Fibroblast of skin of left quadriceps (primary cell): Measurements from ENCODE around the gene ALKBH4.
"Not testable (repeated sequence)": the region's sequence is repeated elsewhere in the genome, so short reads cannot be mapped to it uniquely, and the experiment has no call there.

ENCODE experiments used
- DNase-seq, 2 experiments: peaks; one replicate each; pipeline ENCODE4 v3.0.0-alpha.2; 2013; ENCODE audit warnings: low read depth in 2 of 2

Gene ALKBH4

GRCh38 chr7:102429141-102429899 lies 35.3 kb downstream of the ALKBH4 start:
- no peak for DNase-seq

GRCh38 chr7:102427019-102427405 lies 37.7 kb downstream of the ALKBH4 start:
- DNase-seq, result no peak

GRCh38 chr7:102426268-102427018 lies 38.2 kb downstream of the ALKBH4 start:
- DNase-seq, result no peak

DNA sequence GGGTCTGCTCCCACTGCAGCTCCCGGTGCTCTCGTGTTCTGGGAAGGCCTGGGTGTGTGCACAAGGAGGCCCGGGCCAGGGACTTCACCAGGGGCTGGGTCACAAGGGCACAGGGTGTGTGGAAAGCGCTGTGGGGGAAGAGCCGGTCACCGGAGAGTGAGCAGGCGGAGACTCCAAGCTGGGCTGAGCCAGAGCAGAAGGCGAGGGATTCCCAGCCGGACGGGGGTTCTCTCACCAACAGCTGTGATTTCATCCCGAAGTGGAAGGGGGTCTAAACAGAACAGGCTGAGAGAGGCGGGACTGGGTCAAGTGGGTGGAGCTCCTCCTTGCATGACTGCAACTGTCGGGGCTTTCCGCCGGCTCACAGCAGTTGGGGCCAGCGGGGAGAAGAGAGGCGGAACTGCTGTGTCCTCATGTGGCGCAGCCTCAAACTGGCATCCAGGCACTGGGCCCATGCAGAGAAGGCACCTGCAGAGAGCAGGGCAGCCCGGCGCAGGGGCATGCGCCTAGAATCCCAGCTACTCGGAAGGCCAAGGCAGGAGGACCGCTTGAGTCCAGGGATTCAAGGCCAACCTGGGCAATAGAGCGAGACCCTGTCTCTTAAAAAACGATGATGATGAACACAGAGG lies 38.9 kb downstream of the ALKBH4 start:
- no peak for DNase-seq

GRCh38 chr7:102424787-102425218 lies 39.9 kb downstream of the ALKBH4 start:
- DNase-seq, result no peak

DNA sequence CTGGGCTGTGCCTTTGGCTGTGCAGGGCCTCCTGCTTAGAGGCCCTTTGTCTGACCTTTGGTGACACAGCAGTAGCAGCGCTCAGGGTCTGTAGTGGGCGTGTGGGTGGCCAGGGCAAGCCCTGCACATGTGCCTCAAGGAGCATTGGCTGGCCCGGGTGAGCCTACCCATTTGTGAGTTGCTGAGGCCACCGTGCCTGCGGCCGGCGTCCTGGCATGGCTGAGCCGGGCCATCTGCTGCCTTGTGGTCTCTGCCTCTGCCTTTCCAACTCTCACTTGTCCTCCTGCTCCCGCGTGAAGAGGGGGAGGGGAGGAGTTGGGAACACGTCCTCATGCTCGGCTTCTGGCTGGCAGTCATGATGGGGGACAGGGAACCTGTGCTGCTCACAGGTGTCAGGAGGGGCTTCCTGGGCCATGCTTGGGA lies 40.5 kb downstream of the ALKBH4 start:
- no peak for DNase-seq

DNA sequence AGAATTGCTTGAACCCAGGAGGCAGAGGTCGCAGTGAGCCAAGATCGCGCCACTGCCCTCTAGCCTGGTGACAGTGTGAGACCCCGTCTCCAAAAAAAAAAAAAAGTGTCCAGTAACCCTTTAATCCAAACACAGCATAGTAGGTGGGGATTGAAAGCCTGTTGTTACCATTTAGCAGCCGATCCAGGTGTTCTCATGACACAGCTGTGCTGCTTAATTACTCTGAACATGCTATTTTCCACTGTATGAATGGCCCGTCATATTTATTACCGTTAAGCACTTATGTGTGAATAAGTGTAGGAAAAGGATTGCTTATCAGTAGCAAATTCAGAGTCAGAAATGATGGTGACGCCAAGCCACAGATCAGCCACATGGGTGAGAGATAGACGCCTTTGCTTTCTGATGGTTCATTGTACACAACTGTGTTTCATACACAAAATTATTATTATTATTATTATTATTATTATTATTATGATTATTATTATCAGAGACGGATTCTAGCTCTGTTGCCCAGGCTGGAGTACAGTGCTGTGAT lies 42.9 kb downstream of the ALKBH4 start:
- DNase-seq, result no peak

DNA sequence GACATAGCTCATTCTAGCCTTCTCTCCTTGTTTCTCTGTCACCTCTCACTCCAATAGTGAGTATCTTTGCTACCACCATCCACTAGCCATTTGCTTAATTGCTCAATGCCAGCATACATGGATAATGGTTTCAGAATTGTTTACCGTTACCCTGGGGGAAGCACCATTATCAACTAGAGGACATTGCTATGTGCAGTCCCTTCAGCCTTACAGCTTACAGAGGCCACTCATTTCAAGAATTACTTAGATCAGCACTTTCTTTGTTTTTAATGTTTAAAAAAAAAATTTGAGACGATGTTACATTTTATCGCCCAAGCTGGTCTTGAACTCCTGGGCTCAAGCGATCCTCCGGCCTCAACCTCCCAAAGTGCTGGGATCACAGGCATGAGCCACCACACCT lies 46.1 kb downstream of the ALKBH4 start:
- no peak for DNase-seq

DNA sequence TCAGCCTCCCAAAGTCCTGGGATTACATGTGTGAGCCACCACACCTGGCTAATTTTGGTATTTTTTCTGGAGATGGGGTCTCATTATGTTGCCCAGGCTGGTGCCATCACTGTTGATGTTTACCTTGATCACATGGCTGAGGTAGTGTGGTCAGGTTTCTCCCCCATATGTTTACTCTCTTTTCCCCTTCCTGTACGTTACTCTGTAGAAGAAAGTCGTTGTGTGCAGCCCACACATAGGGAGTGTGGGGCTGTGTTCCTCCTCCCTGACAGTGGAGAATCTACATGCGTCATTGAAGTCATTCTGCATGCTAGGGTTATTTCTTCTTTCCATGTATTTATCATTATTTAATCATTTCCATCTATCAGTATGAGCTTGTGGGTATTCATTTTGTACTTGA lies 47.6 kb downstream of the ALKBH4 start:
- DNase-seq, result no peak

DNA sequence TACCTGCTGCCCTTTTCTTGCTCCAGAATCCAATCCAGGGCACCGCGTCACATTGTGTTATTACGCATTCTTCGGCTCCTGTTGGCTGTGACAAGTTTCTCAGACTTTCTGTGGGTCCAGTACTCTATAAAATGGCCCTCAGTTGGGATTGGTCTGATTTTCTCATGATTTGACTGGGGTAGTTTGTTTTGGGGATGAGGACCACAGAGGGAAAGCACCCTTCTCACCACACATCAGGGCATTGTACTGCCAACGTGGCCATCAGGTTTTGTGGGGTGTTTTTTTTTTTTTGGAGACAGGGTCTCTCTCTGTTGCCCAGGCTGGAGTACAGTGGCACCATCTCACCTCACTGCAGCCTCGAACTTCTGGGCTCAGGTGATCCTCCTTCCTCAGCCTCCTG lies 48.3 kb downstream of the ALKBH4 start:
- no peak for DNase-seq

DNA sequence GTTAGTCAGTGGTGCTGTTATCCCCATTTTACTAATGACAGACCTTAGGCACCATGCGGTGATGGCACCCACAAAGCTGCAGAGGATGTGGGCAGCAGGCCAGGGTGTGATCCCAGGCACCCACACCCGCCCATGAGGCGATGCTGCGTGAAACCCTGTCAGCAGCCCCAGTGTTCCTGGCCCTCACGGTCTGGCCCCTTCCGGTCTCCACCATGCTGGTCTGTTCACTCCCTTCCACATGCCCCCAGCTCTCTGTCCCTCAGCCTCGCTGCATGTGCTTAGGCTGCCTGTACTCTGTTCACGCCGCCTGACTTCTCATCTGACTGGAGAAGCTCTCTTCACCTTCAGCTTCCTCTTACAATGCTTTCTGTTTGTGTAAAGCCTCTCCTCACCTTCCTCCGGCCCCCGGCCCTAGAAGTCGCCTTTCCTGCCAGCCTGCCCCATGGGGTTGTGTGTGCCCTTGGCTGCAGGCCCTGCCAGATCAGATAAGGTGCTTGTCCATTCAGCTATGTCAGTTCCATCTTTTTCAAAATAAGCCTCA lies 48.9 kb downstream of the ALKBH4 start:
- no peak for DNase-seq

- no peak for DNase-seq
These were observed 51.1 kb downstream of the ALKBH4 start for GRCh38 chr7:102413611-102414010.

DNA sequence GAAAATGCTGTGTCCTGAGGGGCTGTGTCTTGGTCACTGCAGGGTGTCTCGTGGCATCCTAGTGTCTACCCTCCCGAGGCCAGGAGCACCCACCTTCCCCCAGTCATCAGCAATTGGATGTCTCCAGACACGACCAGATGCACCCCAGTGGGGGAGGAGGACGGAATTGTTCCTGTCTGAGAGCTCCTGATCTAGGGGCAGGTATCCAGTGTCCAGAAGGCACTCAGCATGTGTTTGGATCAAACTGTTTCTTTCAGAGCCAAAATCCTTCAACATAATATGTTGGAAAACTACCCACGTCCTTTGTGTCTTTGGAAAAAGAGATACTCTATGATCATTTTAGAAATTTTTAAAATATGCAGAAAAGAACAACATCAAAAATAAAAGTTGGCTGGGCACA lies 51.6 kb downstream of the ALKBH4 start:
- DNase-seq, result no peak

DNA sequence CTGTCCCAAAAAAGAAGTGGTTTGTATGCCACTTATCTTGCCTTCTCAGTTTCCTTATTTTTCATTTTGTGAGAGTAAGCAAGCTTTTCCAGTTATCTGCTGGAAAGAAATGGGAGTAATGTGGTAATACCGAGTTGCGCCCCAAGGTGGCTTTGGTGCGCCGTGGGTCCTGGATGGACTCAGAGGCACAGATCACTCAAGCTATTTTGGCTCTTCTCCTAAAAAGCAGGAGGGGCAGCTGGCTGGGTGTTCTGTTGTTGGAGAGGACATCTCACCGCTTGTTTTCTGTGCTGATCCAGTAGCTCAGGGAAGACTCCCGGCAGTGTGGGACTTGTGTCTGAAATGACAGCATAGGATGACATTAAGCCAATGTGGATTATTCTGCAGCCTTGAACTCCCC lies 52.1 kb downstream of the ALKBH4 start:
- no peak for DNase-seq

- no peak for DNase-seq
These were observed 53.7 kb downstream of the ALKBH4 start for GRCh38 chr7:102410918-102411317.

DNA sequence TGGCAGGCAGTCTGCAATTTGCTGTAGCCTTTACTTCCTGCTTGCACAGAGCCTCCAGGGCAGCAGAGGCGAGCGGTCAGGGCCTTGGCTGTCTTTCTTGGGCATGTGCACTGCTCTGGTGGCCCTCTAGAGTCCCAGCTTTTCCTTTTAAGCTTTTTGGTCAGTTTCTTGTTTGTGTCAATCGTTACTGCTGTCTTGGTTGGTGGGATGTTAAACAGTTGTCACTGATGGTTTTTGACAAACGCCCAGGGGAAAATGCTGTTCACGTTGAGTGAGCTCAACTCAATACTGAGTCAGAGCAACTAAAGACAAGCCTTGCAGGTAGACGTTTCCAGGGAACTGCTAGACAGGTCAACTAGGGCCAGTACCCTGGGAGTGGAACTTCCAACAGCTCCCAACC lies 54.5 kb downstream of the ALKBH4 start:
- DNase-seq, result no peak

DNA sequence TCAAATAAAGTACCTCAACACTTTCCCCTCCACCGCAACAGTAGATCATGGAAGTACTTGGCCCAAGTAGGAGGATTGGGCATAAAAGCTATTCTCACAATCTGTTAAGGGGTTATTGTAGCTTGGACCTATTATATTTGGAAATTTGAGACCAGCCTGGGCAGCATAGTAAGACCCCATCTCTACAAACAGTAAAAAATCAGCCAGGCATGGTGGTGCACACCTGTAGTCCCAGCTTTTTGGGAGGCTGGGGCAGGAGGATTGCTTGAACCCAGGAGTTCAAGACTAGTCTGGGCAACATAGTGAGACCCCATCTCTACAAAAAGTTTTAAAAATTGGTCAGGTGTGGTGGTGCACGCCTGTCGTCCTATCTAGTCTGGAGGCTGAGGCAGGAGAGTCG lies 55.3 kb downstream of the ALKBH4 start:
- DNase-seq, result no peak

DNA sequence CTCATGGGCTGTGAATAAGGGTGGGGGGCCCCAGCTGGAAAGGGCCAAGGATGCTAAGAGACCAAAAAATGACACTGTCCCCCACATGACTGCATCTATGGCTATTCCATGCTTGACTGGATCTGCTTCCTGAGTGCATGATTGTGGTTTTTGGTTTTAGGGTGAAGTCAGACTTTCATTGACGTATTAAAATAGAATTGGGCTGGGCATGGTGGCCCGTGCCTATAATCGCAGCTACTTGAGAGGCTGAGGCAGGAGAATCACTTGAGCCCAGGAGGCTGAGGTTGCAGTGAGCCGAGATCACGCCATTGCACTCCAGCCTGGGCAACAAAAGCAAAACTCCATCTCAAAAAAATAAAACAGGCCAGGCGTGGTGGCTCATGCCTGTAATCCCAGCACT lies 56.1 kb downstream of the ALKBH4 start:
- DNase-seq, result not testable (repeated sequence)

DNA sequence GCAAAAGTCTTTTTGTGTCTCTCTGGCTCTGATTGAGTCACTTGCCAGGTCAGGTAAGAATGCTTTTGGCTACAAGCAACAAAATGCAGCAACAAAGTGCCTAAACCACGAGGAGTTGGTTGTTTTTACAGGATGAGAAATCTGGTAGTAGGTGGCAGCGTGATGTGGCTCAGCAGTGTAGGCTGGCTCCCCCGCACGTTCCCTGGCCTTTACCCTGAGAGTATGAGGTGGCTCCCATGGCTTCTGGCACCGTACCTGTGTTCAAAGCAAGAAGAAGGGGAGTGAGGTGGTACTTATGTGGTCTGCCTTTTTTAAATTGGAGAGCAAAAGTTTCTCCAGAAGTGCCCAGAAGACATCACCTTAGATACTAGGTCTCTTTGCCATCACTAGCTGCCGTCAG lies 56.8 kb downstream of the ALKBH4 start:
- no peak for DNase-seq
